DMS79 treated with DMSO at 0.1 percent for 48 hours (cell line): ENCODE measurements around the gene ACTL8.
A peak's percentile ranks its signal among the peaks of the same experiment; 100 is the strongest.

ENCODE experiments used
- DNase-seq: peaks from one replicate; lab custom pipeline; 2025; lab: John Stamatoyannopoulos, UW

The ACTL8 gene

DNA sequence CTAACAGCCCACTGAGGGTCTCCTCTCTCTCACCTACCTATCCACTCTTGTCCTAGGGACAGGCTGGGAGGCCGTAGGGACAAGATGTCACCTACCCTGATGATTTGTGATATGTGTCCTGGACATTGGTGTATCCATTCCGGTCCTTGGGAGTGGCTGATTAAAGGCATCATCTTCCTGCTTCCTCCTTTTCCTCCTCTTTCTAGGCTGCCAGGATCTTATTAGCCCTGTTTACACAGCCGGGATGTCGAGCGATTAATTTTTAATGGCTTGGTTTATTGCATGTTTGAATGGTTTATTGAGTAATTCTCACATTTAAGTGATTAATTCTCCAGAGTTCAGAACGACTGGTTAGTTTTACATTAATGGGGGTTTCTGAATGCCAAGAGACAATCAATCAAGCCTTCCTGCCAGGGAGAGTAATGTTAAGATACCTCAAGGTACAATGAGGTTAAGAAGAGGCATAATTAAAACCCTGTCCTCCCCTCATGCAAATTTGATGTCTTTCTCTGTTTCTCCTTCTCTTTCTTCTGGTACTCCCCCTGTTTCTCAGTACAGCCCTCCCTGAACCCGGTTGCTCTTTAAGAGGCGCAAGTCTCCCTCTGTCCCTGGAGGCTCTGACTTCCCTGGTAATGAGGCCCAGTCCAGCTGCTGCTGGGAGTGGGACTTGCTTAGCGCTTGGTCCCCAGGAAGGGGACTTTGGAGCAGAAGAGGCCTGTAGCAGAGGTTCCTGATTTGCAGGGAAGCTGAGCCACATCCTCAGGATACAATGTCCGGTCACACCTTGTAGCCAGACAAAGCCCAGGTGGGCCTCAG is 50.9 kb downstream of the ACTL8 start:
- no peak for DNase-seq

DNA sequence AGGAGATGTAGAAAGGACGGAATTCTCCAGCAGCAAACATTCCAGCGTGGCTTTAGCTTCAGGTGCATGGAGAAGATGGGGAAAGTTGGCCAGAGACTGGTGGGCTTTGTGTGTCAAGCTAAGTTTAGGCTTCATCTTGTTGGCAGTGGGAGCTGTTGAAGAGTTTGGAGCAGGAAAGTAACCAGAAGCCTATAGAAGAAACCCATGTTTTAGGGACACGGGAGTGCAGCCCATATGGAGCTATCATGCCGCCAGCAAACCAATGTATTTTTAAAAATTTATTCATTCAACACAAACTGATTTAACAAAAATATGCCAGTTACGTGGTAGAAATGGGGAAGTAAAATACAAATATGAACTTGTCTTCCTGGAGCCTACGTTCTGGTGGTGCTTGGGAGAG is 53.7 kb downstream of the ACTL8 start:
- DNase-seq, result no peak

DNA sequence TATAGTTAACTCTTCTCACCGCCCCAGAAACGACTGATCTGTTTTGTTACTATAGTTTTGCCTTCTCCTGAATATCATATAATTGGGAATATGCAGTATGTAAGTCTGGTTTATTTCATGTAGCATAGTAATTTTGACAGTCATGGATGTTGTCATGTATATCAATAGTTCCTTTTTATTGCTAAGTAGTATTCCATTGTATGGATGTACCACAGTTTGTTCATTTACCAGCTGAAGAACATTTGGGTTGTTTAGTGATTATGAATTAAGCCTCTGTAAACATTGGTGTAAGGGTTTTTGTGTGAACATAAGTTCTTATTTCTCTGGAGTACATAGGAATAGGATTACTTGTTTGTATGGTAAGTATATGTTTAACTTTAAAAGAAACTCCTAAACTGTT is 55.5 kb downstream of the ACTL8 start:
- no peak for DNase-seq

DNA sequence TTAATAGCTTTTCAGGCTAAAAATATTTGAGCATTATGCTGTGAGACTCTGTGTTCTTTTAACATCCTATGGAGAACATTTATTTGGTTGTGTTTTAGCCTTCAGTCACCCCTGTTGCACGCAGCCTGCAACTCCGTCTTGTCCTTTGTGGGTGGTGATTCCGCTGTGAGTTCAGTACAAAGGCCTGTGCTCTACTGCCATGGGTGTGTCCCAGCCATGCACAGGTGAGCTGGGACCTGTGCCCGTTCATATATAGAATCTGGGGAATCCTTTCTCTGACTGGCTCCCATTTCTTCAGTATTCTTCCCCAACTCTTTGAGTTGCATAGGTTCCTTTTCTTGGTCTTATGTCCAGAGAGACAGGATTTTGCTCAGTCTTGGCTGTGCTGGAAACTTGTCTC is 61.4 kb downstream of the ACTL8 start:
- DNase-seq, result no peak

DNA sequence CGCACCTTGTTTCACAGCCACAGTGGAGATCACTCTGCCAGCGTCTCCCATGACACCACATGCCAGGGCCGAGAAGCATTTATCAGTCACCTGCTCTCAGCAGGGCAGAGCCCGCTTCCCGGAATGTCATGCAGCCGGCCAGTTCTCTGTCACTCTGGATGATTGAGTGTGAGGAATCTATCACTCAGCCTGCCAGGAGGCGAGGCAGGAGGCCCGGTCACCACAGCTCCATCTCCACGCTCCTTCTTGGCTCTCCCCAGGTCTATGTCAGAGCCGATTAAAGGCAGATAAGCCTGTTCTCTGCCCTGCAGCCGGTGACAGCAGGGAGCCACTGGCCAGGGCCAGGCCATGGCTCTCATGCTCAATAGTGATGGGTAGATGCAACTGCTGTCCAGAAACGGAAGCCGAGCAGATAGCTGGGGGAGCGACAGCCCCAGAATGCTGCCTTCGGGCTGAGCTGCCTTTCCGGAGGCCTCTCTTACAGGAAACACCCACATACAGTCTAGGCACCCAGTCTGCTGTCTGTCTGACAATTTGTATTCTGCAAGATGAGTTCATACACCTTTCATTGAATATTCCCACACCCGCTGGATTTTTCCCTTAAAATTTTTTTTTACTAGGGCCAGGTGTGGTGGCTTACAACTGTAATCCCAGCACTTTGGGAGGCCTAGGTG is 64.1 kb downstream of the ACTL8 start:
- no peak for DNase-seq

DNA sequence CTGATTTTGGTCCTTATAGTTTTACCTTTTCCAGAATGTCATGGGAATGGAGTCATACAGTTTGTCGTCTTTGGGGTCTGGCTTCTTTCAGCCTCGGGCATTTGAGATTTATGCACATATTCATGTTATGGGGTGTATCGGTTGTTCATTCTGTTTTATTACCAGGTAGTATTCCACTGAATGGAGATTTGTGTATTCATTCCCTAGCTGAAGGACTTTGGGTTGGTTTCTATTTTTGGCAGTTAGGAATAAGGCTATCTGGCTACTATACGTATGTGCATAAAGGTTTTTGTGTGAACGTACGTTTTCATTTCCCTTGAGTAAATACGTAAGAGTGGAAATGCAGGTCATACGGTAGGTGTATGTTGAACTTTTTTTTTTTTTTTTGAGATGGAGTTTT is 65.1 kb downstream of the ACTL8 start:
- no peak for DNase-seq

DNA sequence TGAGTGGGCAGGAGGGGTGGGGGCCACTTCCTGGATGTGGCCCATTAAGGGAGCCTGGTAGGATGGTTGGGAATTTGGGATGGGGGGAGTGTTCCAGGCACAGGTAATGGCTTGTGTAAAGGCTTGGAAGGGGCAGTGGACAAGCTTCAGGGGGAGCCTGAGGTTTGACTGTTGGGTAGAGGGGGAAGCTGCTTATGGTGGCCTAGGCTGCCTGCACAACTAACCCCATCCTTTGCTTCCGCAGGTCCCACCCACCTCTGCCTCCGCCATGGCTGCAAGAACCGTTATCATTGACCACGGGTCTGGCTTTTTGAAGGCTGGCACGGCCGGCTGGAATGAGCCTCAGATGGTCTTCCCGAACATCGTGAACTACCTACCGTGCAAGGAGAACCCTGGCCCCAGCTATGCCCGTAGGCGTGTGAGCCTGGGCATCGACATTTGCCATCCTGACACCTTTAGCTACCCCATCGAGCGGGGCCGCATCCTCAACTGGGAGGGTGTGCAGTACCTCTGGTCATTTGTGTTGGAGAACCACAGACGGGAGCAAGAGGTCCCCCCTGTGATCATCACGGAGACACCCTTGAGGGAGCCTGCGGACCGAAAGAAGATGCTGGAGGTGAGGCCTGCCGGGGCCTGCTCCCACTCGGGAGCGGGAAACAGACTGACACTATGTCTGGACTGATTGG is 67.8 kb downstream of the ACTL8 start:
- DNase-seq, result no peak

DNA sequence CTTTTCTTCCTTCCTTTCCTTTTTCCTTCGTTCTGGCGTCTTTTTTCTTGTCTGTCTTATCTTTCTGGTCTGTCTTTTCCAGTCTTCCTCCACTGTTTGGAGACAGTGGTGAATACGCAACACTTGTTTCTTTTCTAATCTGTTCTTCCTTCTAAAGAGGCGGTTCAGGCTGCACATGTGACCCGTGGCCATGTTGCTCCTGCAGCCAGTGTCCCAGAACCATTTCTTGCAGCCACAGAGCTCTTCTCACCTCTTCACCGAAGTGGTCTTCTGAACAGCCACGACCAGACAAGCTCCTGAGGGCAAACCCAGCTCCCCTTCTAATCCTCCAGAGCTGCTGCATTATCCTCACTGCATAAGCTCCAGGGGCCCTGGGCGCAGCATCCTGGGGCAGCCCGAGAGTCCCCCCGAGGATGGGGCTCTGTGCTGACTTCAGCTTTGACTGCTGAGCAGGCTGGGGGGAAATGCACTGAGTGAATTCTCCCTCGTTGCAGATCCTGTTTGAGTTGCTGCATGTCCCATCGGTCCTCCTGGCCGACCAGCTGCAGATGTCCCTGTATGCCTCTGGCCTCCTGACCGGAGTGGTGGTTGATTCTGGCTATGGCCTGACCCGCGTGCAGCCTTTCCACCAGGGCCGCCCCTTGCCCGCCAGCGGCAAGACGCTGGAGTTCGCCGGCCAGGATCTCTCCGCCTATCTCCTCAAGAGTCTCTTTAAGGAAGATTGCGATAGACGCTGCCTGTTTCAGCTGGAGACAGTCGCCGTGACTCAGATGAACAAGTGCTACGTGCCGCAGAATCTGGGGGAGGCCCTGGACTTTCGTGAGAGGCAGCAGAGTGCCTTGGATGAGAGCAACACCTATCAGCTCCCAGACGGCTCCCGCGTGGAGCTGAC is 70.4 kb downstream of the ACTL8 start:
- peak; percentile 22 for DNase-seq

DNA sequence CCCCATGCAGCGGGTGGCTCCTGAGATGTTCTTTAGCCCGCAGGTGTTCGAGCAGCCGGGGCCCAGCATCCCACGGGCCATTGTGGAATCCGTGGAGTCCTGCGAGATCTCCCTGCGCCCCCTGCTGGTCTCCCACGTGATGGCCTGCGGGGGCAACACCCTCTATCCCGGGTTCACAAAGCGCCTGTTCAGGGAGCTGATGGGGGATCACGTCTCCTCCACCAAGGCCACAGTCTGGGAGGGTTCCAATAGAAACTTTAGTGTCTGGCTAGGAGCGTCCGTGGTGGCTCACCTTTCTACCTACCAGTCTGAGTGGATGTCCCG is 71.0 kb downstream of the ACTL8 start:
- DNase-seq, result no peak

DNA sequence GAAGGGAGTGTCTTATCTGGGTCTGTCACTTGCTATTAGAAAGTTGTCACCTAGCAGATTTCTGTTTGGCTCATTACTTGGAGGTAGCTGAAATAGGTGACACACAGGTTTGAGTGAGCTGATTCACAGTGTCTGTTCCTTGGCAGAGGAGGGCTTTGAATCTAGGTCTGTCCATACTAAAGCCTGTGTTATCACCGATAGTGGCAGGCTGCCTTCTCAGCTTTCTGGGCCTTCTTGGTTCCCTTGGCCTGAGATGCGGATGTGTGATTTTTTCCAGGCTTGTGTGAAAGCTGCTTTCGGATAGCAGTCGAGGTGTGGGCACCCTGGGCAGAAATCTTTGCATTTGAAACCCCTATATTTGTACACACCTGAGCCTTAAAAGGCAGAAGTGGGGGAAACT is 73.9 kb downstream of the ACTL8 start:
- DNase-seq, result no peak

DNA sequence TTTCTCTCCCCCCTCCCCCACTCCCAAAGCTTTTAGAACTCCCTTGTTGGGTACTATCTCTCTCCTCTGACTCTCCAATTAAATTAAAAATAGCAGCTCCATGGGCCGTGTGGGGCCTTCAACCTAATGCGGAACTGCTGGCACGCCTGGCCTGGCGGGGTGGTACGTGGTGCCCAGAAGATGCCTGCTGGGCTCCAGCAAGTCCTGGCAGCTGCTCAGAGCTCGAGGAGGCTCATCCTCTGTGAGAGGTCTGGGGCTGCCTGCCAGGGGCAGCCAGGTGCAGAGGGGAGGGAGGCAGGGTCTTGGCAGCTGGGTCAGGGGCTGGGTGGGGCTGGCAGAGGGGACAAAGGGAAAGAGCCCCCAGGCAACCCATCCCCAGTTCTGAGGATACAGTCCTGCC is 74.4 kb downstream of the ACTL8 start:
- DNase-seq, result peak; percentile 89

DNA sequence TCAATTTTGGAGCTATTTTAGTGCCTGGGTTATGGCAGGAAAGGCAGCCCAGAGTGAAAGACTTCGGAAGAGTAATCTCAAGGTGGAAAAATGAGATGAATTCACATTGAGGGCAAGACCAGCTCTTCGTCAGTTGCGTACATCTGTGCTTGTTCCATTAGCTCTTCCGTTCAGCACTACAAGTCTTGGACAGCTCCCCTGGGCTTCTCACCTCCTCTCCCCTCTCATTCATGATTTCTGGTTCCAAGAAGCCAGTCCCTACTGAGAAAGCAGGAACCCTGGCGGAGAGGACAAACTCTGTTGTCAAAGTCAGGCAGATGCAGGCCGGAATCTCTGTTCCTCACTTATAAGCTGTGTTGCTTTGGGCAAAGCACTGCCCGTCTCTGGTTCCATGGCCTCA is 76.5 kb downstream of the ACTL8 start:
- no peak for DNase-seq

DNA sequence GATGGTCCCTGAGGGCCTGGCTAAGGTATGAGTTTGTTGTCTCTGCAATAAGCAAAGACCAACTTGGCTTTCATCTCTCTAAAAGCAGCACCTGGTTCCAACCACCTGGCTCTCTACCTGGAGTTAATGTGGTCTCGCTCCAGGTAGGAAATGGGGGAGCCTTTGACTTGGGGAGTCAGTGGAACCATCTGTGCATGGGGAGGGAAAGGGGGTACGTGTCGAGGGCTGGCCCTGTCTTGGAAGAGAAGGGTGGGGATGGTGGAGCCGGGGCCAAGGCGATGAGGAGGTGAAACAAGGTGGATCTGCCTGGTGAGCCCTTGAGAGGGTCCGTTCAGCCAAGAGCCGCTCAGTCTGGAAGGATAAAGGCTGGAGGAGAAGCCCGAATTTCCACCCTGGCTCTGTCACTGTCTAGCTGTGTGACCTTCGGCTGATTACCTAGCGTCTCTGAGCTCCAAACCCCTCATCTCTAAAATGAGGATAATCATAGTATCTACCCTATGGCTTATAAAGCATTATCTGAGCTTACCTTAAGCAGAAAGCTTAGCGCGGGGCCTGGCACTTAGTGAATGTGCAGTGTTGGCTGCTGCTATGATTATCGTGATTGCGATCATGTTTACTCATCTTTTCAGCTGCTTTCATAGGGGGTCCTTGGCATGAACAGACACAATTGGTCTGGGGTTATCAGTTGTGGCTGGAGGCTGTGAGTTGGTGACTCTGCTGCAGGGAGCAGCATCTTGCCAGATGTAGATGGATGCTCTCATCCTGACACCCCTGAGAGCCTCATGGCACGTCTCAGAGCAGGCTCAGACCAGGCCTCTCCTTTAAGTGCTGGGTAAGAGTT is 78.7 kb downstream of the ACTL8 start:
- DNase-seq, result peak; percentile 62

DNA sequence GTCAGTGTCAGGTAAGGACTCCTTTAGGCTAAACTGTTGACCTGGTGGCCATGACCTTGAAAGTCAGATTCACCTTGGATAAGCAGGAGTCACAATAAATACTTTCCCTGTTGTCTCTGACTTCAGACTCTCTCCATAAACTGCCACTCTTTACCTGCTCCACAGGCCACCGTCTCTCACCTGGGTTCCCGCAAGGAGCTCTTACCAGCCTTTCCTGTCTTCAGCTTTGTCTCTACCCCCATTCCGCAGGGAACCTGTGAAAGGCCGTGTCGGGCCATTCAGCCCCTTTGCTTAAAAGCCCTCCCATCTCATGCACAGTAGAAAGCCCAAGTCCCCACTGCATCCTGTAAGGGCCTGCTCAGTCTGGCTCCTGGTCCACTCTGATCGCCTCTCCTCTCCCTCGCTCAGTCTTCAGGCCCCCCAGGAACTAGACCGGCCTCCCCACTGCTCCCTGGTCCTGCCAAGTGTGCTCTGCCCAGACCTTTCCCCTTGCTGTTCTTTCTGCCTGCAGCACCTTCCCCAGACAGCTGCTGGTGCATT is 79.5 kb downstream of the ACTL8 start:
- DNase-seq, result no peak

DNA sequence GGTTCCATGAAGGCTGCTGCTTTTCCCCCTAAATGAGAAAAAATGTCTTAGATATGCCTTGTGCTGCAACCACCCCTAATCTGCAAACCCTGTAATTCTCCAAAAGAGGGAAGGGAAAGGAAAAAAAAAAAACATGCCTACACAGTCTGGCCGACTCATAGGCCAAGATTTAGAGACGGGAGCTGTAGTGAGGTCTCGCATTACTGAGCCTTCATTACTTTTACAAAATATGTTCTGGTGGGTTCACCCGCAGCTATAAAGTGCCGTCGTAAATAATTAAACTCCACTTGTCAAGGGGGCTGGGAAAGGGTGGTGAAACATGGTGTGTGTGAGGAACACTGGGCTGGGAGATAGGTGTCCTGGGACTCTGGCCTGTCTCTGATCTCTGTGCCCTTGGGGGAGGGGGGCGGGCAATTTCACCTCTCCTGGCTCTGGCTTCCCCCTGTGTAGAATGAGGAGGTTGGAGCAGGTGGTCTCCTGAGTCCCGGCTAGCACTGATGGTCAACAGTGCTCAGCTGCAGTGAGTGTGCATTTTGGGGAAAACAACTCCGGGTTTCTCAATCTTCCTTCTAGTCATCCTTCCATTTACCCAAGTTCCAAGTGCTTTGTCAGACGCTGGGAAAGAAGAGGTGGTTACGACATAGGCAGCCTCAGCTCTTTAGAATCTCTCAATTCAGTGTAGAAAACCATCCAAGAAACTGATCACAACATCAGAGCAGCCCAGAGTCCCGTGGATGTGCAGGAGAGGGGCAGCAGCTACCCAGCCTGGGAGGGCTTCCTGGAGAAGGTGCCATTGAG is 82.3 kb downstream of the ACTL8 start:
- no peak for DNase-seq

DNA sequence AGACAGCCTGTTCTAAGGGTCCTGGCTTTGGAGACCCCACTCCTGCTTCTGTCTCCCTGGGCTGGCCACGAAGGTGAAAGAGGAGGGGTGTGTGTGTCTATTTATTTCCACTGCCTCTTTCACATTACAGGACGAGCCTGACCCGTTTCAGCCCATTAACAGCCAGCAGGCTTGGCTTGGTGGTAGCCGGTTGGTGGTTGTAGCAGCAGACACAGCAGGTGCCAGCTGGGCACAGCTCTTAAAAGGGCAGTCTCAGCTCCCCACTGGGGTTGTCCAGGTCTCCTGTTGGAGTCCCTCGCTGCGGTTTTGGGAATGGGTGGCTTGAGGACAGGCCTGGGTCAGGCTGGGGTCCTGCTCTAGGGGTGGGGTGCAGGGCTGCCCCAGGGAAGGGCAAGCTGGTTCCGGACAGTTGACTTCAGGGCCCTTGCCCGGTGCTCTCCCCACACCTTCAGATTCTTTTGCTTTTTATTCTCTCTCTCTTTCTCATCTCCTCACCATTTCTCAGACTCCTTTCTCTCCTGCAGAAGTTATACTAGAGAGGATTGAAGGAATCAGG is 84.6 kb downstream of the ACTL8 start:
- peak; percentile 30 for DNase-seq

DNA sequence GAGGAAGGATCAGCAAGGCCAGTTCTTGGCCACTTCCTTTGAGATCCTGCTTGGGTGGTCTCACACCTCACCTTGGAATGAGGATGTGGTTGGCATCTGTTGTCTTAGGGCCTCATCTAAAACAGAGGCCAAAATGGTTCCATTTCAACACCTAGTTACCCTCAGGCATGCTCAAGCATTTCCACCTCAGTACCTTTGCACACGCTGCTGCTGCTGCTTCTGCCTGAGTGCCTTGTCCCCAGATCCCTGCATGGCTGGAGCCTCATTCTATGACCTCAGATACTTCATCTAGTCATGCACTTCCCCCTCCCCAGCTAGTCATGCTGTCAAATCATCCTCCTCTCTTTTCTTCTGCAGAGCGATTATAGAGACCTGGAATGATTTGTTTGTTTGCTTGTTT is 86.8 kb downstream of the ACTL8 start:
- DNase-seq, result no peak

DNA sequence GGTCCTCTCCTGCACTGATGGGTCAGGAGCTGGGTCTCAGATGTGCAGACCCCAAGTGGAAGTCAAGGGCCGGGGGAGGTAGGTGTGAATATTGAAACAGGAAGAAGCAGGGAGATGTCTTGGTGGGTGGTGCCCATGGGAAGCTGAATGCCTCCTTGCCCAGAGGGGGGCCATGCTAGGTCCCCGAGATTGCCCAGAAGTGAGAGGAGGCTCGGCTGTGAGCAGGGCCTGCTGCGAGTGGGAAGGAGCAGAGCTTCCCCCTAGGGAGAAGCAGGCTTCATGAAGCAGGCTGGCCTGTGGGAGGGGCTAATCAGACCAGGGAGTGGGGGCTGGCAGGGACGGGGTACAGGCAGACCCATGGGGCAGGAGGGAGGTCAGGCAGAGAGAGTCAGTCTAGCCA is 87.6 kb downstream of the ACTL8 start:
- DNase-seq, result no peak

DNA sequence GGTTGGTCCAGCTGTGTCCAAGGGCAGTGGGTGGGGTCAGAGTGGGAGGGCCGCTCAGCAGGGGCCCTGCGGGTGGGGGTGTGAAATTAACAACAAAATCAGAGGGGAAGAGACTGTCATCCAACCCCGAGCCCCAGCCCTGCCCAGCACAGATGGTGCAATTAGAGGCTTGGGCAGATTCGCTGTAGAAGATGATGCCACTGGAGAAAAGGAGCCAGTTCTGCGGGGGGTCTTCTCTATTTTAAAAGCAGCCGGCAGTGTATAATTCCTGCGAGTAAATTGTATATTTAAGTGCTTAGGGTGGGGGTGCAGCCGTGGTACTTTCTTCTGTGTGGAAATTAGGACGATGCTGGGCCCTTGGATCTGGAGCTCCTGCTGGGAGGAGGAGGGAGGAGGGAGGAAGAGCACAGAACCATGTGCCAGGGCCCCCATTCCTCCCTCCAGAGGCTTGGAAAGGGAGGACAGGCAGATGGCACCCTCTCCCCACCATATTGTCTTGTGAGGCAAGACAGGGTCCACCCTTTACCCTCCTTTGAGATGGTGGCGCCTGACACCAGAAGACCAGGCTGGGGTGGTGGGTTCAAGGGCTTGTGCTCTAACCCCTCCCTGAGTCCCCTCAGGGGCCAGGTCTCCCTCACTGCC is 89.2 kb downstream of the ACTL8 start:
- DNase-seq, result no peak
